ENCODE data around the gene C20orf144.
A peak's percentile ranks its signal among the peaks of the same experiment; 100 is the strongest.

Gene C20orf144

DNA sequence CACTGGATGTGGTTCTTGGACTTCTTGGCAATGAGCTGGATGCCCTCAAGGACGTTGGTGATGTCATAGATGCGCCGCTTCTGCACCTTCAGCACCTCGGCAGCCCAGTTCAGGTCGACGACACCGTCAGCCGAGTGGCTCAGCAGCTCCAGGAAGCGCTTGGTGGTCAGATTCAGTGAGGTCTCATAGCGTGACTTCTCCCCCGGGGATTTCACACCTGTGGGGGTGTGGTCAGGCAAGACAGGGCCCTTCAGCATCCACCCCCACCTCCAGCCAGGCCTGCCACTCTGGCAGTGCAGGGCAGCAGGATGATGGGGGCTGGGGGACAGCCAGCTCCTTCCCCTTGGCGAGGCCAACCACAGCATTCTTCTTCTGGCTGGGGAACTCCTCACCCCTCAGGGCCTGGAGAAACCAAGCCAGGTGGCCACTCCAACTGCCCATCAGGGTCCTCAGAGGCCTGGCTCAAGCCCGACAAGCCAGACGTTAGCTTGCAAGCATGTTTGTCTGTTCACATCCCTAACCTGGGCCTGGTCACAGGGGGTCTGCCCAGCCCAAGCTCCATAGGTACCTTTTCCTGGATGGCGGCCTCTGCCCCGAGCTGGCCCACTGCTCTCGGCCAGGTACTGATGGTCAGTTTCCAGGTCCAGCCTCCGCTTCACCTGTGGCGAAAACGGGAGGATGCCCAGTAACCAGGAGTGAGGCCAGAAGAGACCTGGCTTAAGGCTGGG lies 17.8 kb downstream of the C20orf144 start:
- TF ChIP-seq, protein P1, sequence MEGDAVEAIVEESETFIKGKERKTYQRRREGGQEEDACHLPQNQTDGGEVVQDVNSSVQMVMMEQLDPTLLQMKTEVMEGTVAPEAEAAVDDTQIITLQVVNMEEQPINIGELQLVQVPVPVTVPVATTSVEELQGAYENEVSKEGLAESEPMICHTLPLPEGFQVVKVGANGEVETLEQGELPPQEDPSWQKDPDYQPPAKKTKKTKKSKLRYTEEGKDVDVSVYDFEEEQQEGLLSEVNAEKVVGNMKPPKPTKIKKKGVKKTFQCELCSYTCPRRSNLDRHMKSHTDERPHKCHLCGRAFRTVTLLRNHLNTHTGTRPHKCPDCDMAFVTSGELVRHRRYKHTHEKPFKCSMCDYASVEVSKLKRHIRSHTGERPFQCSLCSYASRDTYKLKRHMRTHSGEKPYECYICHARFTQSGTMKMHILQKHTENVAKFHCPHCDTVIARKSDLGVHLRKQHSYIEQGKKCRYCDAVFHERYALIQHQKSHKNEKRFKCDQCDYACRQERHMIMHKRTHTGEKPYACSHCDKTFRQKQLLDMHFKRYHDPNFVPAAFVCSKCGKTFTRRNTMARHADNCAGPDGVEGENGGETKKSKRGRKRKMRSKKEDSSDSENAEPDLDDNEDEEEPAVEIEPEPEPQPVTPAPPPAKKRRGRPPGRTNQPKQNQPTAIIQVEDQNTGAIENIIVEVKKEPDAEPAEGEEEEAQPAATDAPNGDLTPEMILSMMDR (IDR thresholded peaks at IDR 0.05; ENCODE audit: control insufficient read depth, extremely low read depth, insufficient read depth) = no peak
- H3K4me3 ChIP-seq (ENCODE audit: low read depth, low read length) = no peak overlapping the region
- DNase-seq (ENCODE audit: low read depth) = no peak

DNA sequence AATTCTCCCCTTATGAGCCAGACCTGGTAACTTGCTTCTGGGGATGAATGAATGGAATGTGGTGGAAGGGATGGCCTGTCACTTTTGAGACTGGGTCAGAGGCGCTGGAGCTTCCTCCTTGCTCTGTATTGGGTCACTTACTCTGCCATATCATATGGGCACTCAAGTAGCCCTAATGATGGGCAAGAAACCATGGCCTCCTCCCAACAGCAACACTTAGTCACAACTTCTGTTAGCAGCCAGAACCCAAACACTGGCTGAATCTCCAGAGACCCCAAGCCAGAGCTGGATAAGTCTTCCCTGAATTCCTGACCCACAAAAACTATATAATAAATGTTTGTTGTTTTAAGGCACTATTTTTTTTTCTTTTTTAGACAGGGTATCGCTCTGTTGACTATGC lies 18.6 kb downstream of the C20orf144 start:
- no peak for DNase-seq (ENCODE audit: low read depth)
- no peak overlapping the region for H3K4me3 ChIP-seq (ENCODE audit: low read depth, low read length)
- TF ChIP-seq, protein P1 (IDR thresholded peaks at IDR 0.05; ENCODE audit: control insufficient read depth, extremely low read depth, insufficient read depth) = no peak

DNA sequence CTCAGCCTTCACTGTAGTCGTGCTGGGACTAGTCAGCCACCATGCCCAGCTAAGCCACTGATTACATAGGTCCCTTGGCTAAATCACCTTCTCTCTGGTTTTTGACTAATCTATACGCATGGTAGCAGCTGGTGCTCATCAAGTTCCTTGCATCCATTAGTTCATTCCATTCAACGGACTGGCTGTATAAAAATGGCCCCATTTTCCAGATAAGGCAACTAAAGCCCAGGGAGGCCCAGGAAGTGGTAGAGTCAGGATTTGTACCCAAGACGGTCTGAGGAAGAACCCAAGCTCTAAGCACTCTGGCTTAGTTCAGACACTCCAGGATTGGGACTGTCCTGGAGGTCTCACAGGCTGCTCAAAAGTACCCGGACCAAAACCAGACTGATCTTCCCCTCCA lies 19.2 kb downstream of the C20orf144 start:
- TF ChIP-seq, protein P1 (IDR thresholded peaks at IDR 0.05; ENCODE audit: control insufficient read depth, extremely low read depth, insufficient read depth) = no peak
- no peak for DNase-seq (ENCODE audit: low read depth)
- H3K4me3 ChIP-seq (ENCODE audit: low read depth, low read length) = no peak overlapping the region

DNA sequence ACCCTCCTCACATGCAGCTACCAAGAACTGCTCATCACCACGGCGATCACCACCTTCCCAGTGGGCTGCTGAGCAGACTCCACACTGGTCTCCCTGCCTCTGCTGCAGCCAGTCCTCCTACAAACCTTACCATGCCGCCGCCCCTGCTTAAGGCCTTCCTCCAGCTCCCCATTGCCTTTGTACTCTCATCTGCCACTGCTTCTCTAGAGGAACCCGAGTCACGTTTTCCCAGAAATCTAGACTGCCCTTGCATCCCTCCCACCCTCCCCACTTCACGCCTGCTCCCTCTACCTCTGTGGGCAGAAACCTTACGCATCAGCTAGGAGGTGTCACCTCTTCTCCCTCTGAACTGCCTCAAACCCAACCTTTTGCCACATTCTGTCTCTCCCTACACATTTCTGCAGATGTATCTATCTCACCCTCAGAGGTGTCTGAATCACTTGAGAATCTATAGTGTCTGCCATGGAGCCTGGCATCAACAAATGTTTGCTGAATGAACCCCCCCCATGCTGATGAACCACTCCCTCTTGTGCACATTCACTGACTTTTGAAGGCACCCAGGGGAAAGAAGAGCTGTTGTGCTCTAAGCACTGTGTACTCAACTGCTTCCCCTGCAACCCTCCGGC lies 19.7 kb downstream of the C20orf144 start:
- no peak overlapping the region for H3K4me3 ChIP-seq (ENCODE audit: low read depth, low read length)
- TF ChIP-seq, protein P1 (IDR thresholded peaks at IDR 0.05; ENCODE audit: control insufficient read depth, extremely low read depth, insufficient read depth) = no peak
- no peak for DNase-seq (ENCODE audit: low read depth)

DNA sequence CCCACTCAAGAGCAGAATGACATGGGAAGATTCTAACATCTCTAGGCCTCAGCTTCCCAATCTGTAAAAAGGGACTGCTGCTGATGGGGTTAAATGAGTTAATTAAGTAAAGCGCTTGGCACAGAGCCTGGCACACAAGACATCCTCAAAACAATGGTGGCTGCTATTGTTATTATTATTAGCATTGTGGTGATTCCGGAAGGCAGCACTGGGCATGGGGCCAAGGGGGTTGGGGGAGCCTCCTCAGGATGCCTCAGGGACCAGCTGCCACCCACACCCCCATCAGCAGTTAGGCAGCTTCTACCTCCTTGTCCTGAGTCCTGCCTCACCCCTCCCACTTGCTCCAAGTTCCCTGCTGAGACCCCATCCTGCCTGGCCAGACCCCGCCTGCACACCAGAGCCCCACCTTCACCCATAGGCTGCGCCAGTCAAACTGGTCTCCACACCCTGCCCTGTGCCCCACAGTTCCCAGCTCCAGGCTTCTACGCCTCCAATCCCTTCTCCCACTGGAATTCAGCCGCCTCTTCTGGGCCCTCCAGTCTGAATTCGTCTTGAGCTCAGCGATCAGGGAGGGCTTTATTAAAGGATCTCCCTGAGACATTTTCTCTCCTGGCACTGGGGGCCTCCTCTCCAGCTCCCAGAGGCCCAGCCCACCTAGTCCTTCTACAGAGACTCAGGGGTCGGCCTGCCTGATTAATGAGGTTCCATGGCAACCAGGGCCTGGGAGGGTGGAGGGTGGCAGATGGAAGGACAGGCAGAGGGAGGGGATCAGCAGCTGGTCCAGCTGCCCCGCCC lies 22.6 kb downstream of the C20orf144 start:
- peak overlapping the region; percentile 69 for H3K4me3 ChIP-seq (ENCODE audit: low read depth, low read length)
- TF ChIP-seq, protein P1 (IDR thresholded peaks at IDR 0.05; ENCODE audit: control insufficient read depth, extremely low read depth, insufficient read depth) = no peak
- no peak for DNase-seq (ENCODE audit: low read depth)

DNA sequence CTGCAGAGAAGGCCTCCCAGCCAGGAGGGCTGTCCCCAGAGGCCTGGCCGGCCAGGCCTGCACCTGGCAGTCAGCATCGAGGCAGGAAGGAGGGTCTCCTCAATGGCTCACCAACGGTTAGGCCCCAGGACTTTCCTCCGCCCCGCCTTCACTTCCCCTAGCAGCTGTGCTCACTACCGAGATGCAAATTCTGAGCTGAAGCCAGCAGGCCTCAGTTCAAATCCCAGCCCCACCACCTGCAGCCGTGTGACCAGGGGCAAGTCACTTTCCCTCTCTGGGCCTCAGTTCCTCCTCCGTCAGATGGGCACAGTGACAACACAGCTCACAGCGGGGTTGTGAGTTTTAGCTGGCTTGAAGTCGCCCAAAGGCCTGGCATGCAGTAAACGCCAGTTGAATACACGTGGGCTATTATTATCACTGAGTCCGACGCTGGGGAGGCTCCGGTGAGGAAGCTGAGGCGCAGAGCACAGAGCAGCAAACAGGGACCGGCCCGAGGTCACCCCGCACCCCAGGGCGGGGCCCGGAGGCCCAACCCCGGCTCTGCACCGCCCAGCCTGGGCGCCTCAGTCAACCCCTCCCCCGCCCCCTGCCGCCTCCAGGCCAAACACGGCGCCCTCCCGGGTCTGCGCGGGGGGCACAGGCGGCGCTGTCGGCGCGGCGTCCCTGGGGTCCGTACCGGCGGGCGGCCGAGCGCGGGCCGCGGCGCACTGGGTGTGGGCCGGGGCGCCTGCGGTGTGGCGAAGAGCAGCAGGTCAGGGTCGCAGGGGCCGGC lies 23.4 kb downstream of the C20orf144 start:
- TF ChIP-seq, protein P1 (IDR thresholded peaks at IDR 0.05; ENCODE audit: control insufficient read depth, extremely low read depth, insufficient read depth) = no peak
- DNase-seq (ENCODE audit: low read depth) = no peak
- H3K4me3 ChIP-seq (ENCODE audit: low read depth, low read length) = peak overlapping the region; percentile 69
